Cardiac muscle cell (in vitro differentiated cells and primary cell): ENCODE data around the gene STX16. TPM values are rescaled to one million over a fixed set of nuclear protein-coding genes. Genes with fewer than 3 reads are reported as not detected.

Experiments
- DNase-seq, 2 donors: peaks; one replicate each; pipeline versions ENCODE4 v3.0.0 to v3.0.0-alpha.2; 2010 to 2017; ENCODE audit warnings: low read depth in 1 of 2, low spot score in 1 of 2
- H3K27ac ChIP-seq: fragments of 200-600 bp; sonication (generic); 2 replicates; pipeline ENCODE4 v1.5.1; 2016
- H3K27me3 ChIP-seq: fragments of 200-600 bp; sonication (generic); 2 replicates; pipeline ENCODE4 v1.6.0; 2016; ENCODE audit warnings: control low read depth
- H3K36me3 ChIP-seq: fragments of 200-600 bp; sonication (generic); 2 replicates; pipeline ENCODE4 v1.5.1; 2016; ENCODE audit warnings: control low read depth
- H3K4me1 ChIP-seq: fragments of 200-600 bp; sonication (generic); 2 replicates; pipeline ENCODE4 v1.8.1; 2017; ENCODE audit warnings: low read depth, mild to moderate bottlenecking, mixed run types
- H3K4me3 ChIP-seq: fragments of 200-600 bp; sonication (generic); 2 replicates; pipeline ENCODE4 v1.5.1; 2016; ENCODE audit warnings: mild to moderate bottlenecking
- H3K9me3 ChIP-seq: fragments of 200-600 bp; sonication (generic); 2 replicates; pipeline ENCODE4 v1.5.1; 2017; ENCODE audit warnings: low read depth, mild to moderate bottlenecking, control low read depth
- polyA plus RNA-seq: library from polyadenylated mRNA; unstranded; fragments of >200 nt; fragmentation: Nextera tagmentation; extraction: Ambion mirVana; gene quantifications from 2 replicates; pipeline ENCODE4 v1.2.1, GENCODE V29; 2016
- total RNA-seq: library from RNA; depleted of rRNA; stranded (reverse); fragments of >200 nt; gene quantifications from 2 replicates; pipeline ENCODE4 v1.2.3, GENCODE V29; 2016
- TF ChIP-seq, protein P1 (sequence below): IDR thresholded peaks from 2 replicates; pipeline ENCODE4 v1.5.1; 2012; ENCODE audit warnings: low read depth, mild to moderate bottlenecking, low read length

The STX16 gene
- total and polyA plus RNA-seq, 2 experiments from 2014 or later = 55.5 to 58.1 TPM

GRCh38 chr20:58673119-58673518 lies 22.0 kb downstream of the STX16 start:
- H3K36me3 ChIP-seq = peaks cover 68% of the 10 kb centered on the region

DNA sequence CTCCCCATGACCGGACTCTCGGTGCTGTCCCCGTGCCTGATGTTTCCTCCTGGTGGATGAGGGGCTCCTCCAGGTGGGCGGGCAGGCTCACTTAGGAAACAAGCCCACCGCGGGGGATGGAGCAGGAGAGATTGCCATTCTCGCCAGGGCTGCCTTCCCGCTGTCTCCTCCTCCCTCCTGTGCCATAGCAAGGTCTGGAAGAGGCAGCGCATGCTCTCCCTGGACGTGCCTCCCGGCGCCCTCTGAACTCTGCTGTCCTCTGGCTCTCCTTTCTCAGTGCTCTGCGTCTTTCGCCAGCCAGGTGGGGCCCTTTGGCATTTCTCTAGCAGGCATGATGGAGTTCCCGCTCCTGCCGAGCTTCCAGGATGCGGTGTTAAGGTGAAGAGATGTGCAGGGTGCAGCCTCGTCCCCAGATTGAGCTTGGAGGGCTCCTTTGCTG lies 24.1 kb downstream of the STX16 start:
- Histone ChIP-seq H3K27me3 (no peaks in the 10 kb centered on the region), H3K9me3 (no peaks in the 10 kb centered on the region), H3K4me3 (no peak overlapping the region), H3K27ac (no peak overlapping the region), H3K36me3 (peaks cover 53% of the 10 kb centered on the region), H3K4me1 (no peaks in the 10 kb centered on the region)
- no peak for DNase-seq
- TF ChIP-seq, protein P1, sequence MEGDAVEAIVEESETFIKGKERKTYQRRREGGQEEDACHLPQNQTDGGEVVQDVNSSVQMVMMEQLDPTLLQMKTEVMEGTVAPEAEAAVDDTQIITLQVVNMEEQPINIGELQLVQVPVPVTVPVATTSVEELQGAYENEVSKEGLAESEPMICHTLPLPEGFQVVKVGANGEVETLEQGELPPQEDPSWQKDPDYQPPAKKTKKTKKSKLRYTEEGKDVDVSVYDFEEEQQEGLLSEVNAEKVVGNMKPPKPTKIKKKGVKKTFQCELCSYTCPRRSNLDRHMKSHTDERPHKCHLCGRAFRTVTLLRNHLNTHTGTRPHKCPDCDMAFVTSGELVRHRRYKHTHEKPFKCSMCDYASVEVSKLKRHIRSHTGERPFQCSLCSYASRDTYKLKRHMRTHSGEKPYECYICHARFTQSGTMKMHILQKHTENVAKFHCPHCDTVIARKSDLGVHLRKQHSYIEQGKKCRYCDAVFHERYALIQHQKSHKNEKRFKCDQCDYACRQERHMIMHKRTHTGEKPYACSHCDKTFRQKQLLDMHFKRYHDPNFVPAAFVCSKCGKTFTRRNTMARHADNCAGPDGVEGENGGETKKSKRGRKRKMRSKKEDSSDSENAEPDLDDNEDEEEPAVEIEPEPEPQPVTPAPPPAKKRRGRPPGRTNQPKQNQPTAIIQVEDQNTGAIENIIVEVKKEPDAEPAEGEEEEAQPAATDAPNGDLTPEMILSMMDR = no peak

More at GRCh38 chr20:58673119-58673518, 22.0 kb downstream of the STX16 start:
- DNase-seq = no peak
- Histone ChIP-seq H3K27me3 (no peaks in the 10 kb centered on the region), H3K9me3 (no peaks in the 10 kb centered on the region), H3K27ac (no peak overlapping the region), H3K4me1 (no peaks in the 10 kb centered on the region), H3K4me3 (no peak overlapping the region)
- TF ChIP-seq, protein P1 = no peak

DNA sequence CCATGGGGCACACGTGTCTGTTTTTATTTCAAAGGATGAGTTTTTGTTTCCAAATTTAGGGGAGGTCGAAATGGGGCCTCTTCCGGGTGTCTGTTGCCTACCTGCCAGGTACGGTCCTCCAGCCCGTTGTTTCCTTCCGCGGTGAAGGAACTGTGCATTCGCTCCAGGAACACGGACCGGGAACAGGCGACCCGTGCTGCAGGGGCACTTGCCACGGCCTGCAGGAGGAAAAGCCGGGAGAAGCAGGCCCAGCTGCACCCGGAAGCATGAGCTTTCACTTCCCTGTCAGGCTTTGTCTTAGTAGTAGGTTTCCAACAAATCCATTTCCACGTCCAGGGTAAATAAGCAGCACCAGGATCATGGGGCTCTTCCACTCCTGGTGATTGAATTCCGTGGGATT lies 24.6 kb downstream of the STX16 start:
- Histone ChIP-seq H3K27ac (no peak overlapping the region), H3K27me3 (no peaks in the 10 kb centered on the region), H3K4me3 (no peak overlapping the region), H3K36me3 (peaks cover 48% of the 10 kb centered on the region), H3K9me3 (no peaks in the 10 kb centered on the region), H3K4me1 (no peaks in the 10 kb centered on the region)
- no peak for DNase-seq
- TF ChIP-seq, protein P1 = no peak

- Histone ChIP-seq H3K36me3 (peaks cover 45% of the 10 kb centered on the region), H3K9me3 (no peaks in the 10 kb centered on the region)
These were observed 25.1 kb downstream of the STX16 start for GRCh38 chr20:58676161-58676560.

GRCh38 chr20:58677079-58677604 lies 26.1 kb downstream of the STX16 start:
- H3K36me3 ChIP-seq = peaks cover 44% of the 10 kb centered on the region
- no peaks in the 10 kb centered on the region for H3K4me1 ChIP-seq
- TF ChIP-seq, protein P1 = no peak
- DNase-seq = no peak
- H3K9me3 ChIP-seq = no peaks in the 10 kb centered on the region
- no peak overlapping the region for H3K4me3 ChIP-seq
- no peak overlapping the region for H3K27ac ChIP-seq
- H3K27me3 ChIP-seq = no peaks in the 10 kb centered on the region

More at GRCh38 chr20:58676161-58676560, 25.1 kb downstream of the STX16 start:
- Histone ChIP-seq H3K27ac (no peak overlapping the region), H3K27me3 (no peaks in the 10 kb centered on the region), H3K4me1 (no peaks in the 10 kb centered on the region), H3K4me3 (no peak overlapping the region)
- TF ChIP-seq, protein P1 = no peak
- DNase-seq = no peak
